MCF 10A (cell line): ENCODE data around the gene DKKL1. TPM values are rescaled to one million over a fixed set of nuclear protein-coding genes. Genes with fewer than 3 reads are reported as not detected.

Source experiments
- BruUV-seq: library from RNA; stranded (reverse); fragments of 400-500 nt; replicated peaks from 2 replicates; lab custom pipeline; 2021; lab: Mats Ljungman, UMichigan
- CTCF ChIA-PET: fragments of 300-600 bp; sonication (Branson Sonifier 250); formaldehyde crosslinking; extraction: SDS; loops from one replicate; lab custom pipeline; 2021; ENCODE audit warnings: antibody characterized with exemption, inconsistent platforms; lab: Yijun Ruan, JAX
- POLR2A ChIA-PET: fragments of 300-600, 350-650 bp; sonication (Branson Sonifier 250); formaldehyde crosslinking; extraction: SDS; loops from one replicate; lab custom pipeline; 2020; ENCODE audit warnings: antibody characterized with exemption, inconsistent platforms; lab: Yijun Ruan, JAX
- DNase-seq: peaks from one replicate; pipeline ENCODE4 v3.0.0-alpha.2; 2018; ENCODE audit not compliant: unreplicated experiment
- H3K27ac Mint-ChIP-seq: one replicate; pipeline ENCODE4 v1.8.0; 2022; ENCODE audit warnings: mild to moderate bottlenecking, low read depth, mixed read lengths; ENCODE audit not compliant: unreplicated experiment
- H3K27me3 Mint-ChIP-seq: one replicate; pipeline ENCODE4 v1.8.0; 2022; ENCODE audit warnings: mixed read lengths; ENCODE audit not compliant: insufficient read depth, unreplicated experiment
- H3K36me3 Mint-ChIP-seq: one replicate; pipeline ENCODE4 v1.8.0; 2022; ENCODE audit warnings: mild to moderate bottlenecking, moderate library complexity, mixed read lengths; ENCODE audit not compliant: insufficient read depth, unreplicated experiment
- H3K4me1 Mint-ChIP-seq: one replicate; pipeline ENCODE4 v1.8.0; 2022; ENCODE audit warnings: mixed read lengths; ENCODE audit not compliant: insufficient read depth, unreplicated experiment
- H3K4me3 Mint-ChIP-seq: one replicate; pipeline ENCODE4 v1.8.0; 2022; ENCODE audit warnings: mild to moderate bottlenecking, moderate library complexity, mixed read lengths; ENCODE audit not compliant: unreplicated experiment
- H3K9me3 Mint-ChIP-seq: one replicate; pipeline ENCODE4 v1.8.0; 2022; ENCODE audit warnings: mixed read lengths; ENCODE audit not compliant: unreplicated experiment
- intact Hi-C: fragments of 100-400 bp; cut with micrococcal nuclease; formaldehyde crosslinking; loops from 2 replicates; pipeline ENCODE4 v1.14.1; 2022
- total RNA-seq: library from RNA; stranded (reverse); gene quantifications from 2 replicates; pipeline ENCODE4 v1.2.3, GENCODE V29; 2022
- TF ChIP-seq, protein P1 (sequence below): fragments of 200-600 bp; IDR thresholded peaks from one replicate; pipeline ENCODE4 v1.8.0; 2022; ENCODE audit warnings: antibody characterized with exemption, mild to moderate bottlenecking; ENCODE audit not compliant: unreplicated experiment

Gene DKKL1
- total RNA-seq, 1 experiment from 2014 or later = not detected

DNA sequence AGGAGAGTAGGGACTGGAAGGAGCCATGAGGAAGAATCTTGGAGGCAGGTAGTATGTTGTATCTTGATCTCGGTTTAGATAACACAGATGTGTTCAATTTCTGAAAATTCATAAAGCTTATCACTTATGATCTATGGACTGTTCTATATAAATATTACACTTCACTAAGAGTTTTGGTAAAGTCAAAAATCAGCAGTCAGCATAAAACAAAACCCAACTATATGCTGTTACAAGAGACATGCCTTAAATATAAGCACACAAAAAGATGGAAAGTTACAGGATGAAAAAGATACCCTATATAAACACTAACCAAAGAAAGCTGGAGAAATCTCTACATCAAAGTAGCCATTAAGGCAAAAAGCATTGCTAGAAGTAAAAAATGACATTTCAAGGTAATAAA lies 19.9 kb downstream of the DKKL1 start:
- CTCF ChIA-PET = interaction anchor here (0.6 to 1.4 kb wide), 3 partner anchors 8 to 725 kb away, joined by 3 to 5 read pairs (median 3); no protein-coding TSS in a partner anchor

DNA sequence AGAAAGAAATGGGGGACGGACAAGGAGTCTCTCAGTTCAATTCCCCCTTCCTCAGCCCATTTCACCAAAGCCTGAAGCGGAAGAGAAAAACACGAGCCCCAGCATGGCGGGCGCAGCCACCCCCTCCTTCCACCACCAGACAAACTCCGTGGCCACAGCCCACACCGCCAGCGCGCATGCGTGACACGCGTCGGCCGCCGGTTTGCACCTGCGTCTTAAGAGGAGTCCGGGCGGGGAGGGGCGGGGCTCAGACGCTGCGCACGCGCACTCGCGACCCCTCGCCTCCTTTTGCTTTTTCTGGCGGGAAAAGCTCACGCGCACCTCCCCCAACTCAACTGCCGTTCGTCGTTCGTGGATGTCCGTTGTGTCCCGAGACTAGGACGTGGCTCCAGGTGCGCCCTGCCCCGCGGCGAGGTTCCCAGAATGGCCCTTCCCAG lies 24.3 kb downstream of the DKKL1 start, which contains the start of gene KASH5:
Gene KASH5, plus strand, starts transcription at position 314 of the 437 bp plus-strand sequence. CDS start 2,635 bp downstream, outside the sequence.
- H3K9me3 Mint-ChIP-seq = no peaks in the 10 kb centered on the region
- TF ChIP-seq, protein P1, sequence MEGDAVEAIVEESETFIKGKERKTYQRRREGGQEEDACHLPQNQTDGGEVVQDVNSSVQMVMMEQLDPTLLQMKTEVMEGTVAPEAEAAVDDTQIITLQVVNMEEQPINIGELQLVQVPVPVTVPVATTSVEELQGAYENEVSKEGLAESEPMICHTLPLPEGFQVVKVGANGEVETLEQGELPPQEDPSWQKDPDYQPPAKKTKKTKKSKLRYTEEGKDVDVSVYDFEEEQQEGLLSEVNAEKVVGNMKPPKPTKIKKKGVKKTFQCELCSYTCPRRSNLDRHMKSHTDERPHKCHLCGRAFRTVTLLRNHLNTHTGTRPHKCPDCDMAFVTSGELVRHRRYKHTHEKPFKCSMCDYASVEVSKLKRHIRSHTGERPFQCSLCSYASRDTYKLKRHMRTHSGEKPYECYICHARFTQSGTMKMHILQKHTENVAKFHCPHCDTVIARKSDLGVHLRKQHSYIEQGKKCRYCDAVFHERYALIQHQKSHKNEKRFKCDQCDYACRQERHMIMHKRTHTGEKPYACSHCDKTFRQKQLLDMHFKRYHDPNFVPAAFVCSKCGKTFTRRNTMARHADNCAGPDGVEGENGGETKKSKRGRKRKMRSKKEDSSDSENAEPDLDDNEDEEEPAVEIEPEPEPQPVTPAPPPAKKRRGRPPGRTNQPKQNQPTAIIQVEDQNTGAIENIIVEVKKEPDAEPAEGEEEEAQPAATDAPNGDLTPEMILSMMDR = no peak

More for the DNA sequence above, 19.9 kb downstream of the DKKL1 start:
- no peaks in the 10 kb centered on the region for H3K36me3 Mint-ChIP-seq
- no peaks in the 10 kb centered on the region for H3K27me3 Mint-ChIP-seq
- no peak overlapping the region for H3K4me3 Mint-ChIP-seq
- DNase-seq = no peak
- H3K4me1 Mint-ChIP-seq = no peaks in the 10 kb centered on the region
- TF ChIP-seq, protein P1 = no peak
- no peak overlapping the region for H3K27ac Mint-ChIP-seq
- POLR2A ChIA-PET = interaction anchor here (1.2 kb wide), 1 partner anchor 68 kb away, joined by 3 read pairs; the partner anchor contains the start of gene PIH1D1
- intact Hi-C loops = no loop called here
- H3K9me3 Mint-ChIP-seq = peaks cover 8% of the 10 kb centered on the region
- no TSS peak for BruUV-seq

DNA sequence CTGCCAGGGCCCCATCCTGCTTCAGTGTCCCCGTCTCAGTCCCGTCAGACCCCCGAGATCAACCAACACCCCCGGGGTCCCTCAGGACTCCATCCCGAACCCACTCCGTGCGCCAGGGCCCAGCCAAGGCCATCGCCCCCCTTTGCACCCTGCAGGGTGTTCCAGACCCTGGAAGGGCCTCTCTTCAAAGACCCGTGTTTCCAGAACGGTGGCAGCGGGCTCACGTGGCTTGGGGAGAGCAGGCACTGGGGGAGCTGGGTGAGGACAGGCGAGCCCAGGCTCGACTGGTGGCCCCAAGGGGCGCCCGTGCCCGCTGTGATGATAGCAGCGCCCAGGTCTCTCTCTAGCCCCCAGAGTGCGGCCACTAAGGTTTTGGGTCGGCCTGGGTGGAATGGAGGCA lies 25.7 kb downstream of the DKKL1 start:
- BruUV-seq = no TSS peak
- TF ChIP-seq, protein P1 = no peak
- Mint-ChIP-seq H3K4me1 (peaks cover 6% of the 10 kb centered on the region), H3K9me3 (no peaks in the 10 kb centered on the region), H3K36me3 (no peaks in the 10 kb centered on the region), H3K4me3 (no peak overlapping the region), H3K27me3 (peaks cover 23% of the 10 kb centered on the region), H3K27ac (no peak overlapping the region)
- DNase-seq = no peak
- ChIA-PET POLR2A (no interaction called here), CTCF (interaction anchor here (0.7 kb wide), 1 partner anchor 164 kb away, joined by 6 read pairs; no protein-coding TSS in a partner anchor)
- intact Hi-C loops = no loop called here

More for the DNA sequence above, 24.3 kb downstream of the DKKL1 start, which contains the start of gene KASH5:
- POLR2A ChIA-PET = no interaction called here
- H3K4me1 Mint-ChIP-seq = peaks cover 6% of the 10 kb centered on the region
- no peak for DNase-seq
- H3K27ac Mint-ChIP-seq = no peak within 1 kb of the TSS
- H3K36me3 Mint-ChIP-seq = no peaks in the 10 kb centered on the region
- CTCF ChIA-PET = no interaction called here
- H3K4me3 Mint-ChIP-seq = no peak within 1 kb of the TSS
- intact Hi-C loops = no loop called here
- no TSS peak for BruUV-seq
- H3K27me3 Mint-ChIP-seq = peaks cover 23% of the 10 kb centered on the region

DNA sequence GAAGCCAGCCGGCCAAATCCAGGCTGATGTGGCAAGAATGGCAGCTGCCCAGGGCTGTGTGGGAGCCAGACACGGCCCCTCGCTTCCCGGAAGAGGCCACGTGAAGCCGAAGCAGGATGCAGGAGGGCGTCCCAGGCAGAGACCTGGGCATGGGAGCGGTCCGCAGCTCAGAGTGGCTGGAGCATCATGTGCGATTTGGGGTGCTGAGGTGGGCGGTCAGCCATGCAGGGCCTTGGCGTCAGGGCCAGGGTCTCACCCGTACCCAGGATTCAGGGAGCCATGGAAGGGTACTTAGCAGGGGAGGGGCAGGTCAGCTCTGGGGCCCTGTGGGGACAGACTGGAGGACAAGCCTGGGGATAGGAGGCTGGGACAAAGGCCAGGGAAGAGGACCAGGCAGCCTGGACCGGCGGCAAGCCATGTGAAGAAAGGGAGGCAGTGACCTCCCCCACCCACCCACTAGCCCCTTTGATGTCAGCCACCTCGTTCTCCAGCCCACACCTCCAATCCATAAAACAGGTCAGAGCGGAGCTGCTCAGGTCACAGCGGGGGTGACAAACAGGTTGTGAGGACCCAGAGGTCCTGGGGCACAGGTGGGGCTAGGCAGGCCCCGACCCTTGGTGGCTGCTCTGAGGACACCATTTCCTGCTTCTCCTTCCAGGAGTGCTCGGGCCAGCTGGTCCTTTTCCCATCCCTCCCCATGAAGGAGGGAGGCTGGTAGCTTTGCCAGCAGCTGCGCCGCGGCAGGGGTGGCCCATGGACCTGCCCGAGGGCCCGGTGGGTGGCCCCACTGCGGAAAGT lies 26.7 kb downstream of the DKKL1 start:
- TF ChIP-seq, protein P1 = no peak
- Mint-ChIP-seq H3K4me1 (peaks cover 6% of the 10 kb centered on the region), H3K9me3 (no peaks in the 10 kb centered on the region), H3K27me3 (peaks cover 23% of the 10 kb centered on the region), H3K4me3 (no peak overlapping the region), H3K36me3 (no peaks in the 10 kb centered on the region), H3K27ac (no peak overlapping the region)
- no TSS peak for BruUV-seq
- POLR2A ChIA-PET = interaction anchor here (1.7 kb wide), 1 partner anchor 30 kb away, joined by 4 read pairs; no protein-coding TSS in a partner anchor
- CTCF ChIA-PET = interaction anchor here (0.6 to 4.5 kb wide), 15 partner anchors 9 to 165 kb away, joined by 3 to 30 read pairs (median 4); partner anchors contain the start of genes DKKL1 and SLC17A7
- DNase-seq = no peak
- intact Hi-C loops = no loop called here
